Measurements from ENCODE around the gene ABL2.

DNA sequence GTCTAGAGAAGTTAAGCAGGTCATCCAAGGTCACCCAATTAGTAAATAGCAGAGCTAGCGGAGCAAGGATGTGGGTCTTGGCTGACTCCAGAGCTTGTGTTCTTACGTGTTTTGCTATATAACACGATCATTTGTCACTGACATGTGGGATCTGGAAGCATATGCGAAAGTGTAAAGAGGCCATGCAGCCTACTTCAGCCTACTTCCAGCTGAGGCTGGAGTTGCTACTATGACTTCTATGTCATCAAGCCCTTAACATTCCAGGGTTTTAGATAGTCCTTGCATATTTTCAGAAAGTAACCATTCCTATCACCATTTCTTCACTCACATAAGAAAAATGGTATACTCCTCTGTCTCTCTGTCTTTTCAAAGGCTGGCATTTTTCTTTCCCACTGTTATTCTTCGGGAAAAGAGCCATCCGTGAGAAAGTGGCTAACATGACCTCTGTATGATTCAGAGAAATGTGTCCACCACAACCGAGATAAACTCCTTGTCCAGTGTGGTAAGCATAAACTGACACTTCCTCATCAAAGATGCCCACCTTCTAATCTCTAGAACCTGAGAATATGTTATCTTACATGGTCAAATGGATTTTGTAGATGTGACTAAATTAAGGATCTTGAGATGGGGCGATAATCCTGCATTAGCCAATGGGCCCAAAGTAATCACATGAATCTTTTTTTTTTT is 24.0 kb upstream of the ABL2 start:
- TF ChIP-seq, protein P1, sequence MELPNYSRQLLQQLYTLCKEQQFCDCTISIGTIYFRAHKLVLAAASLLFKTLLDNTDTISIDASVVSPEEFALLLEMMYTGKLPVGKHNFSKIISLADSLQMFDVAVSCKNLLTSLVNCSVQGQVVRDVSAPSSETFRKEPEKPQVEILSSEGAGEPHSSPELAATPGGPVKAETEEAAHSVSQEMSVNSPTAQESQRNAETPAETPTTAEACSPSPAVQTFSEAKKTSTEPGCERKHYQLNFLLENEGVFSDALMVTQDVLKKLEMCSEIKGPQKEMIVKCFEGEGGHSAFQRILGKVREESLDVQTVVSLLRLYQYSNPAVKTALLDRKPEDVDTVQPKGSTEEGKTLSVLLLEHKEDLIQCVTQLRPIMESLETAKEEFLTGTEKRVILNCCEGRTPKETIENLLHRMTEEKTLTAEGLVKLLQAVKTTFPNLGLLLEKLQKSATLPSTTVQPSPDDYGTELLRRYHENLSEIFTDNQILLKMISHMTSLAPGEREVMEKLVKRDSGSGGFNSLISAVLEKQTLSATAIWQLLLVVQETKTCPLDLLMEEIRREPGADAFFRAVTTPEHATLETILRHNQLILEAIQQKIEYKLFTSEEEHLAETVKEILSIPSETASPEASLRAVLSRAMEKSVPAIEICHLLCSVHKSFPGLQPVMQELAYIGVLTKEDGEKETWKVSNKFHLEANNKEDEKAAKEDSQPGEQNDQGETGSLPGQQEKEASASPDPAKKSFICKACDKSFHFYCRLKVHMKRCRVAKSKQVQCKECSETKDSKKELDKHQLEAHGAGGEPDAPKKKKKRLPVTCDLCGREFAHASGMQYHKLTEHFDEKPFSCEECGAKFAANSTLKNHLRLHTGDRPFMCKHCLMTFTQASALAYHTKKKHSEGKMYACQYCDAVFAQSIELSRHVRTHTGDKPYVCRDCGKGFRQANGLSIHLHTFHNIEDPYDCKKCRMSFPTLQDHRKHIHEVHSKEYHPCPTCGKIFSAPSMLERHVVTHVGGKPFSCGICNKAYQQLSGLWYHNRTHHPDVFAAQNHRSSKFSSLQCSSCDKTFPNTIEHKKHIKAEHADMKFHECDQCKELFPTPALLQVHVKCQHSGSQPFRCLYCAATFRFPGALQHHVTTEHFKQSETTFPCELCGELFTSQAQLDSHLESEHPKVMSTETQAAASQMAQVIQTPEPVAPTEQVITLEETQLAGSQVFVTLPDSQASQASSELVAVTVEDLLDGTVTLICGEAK (IDR thresholded peaks at IDR 0.05), result no peak
- TF ChIP-seq, protein P1 (CRISPR knock-in tag; IDR thresholded peaks at IDR 0.05), result no peak
- TF ChIP-seq NFYB (IDR thresholded peaks at IDR 0.05; ENCODE audit: extremely low read depth, insufficient read length) (no peak), GATAD2A (IDR thresholded peaks at IDR 0.05) (no peak), EP300 (IDR thresholded peaks at IDR 0.05; ENCODE audit: low read length) (no peak)
- TF ChIP-seq, protein P2, sequence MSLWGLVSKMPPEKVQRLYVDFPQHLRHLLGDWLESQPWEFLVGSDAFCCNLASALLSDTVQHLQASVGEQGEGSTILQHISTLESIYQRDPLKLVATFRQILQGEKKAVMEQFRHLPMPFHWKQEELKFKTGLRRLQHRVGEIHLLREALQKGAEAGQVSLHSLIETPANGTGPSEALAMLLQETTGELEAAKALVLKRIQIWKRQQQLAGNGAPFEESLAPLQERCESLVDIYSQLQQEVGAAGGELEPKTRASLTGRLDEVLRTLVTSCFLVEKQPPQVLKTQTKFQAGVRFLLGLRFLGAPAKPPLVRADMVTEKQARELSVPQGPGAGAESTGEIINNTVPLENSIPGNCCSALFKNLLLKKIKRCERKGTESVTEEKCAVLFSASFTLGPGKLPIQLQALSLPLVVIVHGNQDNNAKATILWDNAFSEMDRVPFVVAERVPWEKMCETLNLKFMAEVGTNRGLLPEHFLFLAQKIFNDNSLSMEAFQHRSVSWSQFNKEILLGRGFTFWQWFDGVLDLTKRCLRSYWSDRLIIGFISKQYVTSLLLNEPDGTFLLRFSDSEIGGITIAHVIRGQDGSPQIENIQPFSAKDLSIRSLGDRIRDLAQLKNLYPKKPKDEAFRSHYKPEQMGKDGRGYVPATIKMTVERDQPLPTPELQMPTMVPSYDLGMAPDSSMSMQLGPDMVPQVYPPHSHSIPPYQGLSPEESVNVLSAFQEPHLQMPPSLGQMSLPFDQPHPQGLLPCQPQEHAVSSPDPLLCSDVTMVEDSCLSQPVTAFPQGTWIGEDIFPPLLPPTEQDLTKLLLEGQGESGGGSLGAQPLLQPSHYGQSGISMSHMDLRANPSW (CRISPR knock-in tag; IDR thresholded peaks at IDR 0.05), result no peak
- TF ChIP-seq, protein P3, sequence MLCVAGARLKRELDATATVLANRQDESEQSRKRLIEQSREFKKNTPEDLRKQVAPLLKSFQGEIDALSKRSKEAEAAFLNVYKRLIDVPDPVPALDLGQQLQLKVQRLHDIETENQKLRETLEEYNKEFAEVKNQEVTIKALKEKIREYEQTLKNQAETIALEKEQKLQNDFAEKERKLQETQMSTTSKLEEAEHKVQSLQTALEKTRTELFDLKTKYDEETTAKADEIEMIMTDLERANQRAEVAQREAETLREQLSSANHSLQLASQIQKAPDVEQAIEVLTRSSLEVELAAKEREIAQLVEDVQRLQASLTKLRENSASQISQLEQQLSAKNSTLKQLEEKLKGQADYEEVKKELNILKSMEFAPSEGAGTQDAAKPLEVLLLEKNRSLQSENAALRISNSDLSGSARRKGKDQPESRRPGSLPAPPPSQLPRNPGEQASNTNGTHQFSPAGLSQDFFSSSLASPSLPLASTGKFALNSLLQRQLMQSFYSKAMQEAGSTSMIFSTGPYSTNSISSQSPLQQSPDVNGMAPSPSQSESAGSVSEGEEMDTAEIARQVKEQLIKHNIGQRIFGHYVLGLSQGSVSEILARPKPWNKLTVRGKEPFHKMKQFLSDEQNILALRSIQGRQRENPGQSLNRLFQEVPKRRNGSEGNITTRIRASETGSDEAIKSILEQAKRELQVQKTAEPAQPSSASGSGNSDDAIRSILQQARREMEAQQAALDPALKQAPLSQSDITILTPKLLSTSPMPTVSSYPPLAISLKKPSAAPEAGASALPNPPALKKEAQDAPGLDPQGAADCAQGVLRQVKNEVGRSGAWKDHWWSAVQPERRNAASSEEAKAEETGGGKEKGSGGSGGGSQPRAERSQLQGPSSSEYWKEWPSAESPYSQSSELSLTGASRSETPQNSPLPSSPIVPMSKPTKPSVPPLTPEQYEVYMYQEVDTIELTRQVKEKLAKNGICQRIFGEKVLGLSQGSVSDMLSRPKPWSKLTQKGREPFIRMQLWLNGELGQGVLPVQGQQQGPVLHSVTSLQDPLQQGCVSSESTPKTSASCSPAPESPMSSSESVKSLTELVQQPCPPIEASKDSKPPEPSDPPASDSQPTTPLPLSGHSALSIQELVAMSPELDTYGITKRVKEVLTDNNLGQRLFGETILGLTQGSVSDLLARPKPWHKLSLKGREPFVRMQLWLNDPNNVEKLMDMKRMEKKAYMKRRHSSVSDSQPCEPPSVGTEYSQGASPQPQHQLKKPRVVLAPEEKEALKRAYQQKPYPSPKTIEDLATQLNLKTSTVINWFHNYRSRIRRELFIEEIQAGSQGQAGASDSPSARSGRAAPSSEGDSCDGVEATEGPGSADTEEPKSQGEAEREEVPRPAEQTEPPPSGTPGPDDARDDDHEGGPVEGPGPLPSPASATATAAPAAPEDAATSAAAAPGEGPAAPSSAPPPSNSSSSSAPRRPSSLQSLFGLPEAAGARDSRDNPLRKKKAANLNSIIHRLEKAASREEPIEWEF (CRISPR knock-in tag; IDR thresholded peaks at IDR 0.05), result no peak
- TF ChIP-seq, protein P4, sequence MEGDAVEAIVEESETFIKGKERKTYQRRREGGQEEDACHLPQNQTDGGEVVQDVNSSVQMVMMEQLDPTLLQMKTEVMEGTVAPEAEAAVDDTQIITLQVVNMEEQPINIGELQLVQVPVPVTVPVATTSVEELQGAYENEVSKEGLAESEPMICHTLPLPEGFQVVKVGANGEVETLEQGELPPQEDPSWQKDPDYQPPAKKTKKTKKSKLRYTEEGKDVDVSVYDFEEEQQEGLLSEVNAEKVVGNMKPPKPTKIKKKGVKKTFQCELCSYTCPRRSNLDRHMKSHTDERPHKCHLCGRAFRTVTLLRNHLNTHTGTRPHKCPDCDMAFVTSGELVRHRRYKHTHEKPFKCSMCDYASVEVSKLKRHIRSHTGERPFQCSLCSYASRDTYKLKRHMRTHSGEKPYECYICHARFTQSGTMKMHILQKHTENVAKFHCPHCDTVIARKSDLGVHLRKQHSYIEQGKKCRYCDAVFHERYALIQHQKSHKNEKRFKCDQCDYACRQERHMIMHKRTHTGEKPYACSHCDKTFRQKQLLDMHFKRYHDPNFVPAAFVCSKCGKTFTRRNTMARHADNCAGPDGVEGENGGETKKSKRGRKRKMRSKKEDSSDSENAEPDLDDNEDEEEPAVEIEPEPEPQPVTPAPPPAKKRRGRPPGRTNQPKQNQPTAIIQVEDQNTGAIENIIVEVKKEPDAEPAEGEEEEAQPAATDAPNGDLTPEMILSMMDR (IDR thresholded peaks at IDR 0.05 in 2 of 3, conservative IDR thresholded peaks at IDR 0.05 in 1 of 3; ENCODE audit: insufficient read depth in 2 of 3, low read depth in 1 of 3, low read length in 3 of 3), result no peak
